CD14-positive monocyte (primary cell): Measurements from ENCODE around the gene AHCY. TPM values are rescaled to one million over a fixed set of nuclear protein-coding genes. Genes with fewer than 3 reads are reported as not detected.
A peak's percentile ranks its signal among the peaks of the same experiment; 100 is the strongest.
"Not testable (repeated sequence)": the region's sequence is repeated elsewhere in the genome, so short reads cannot be mapped to it uniquely, and the experiment has no call there.

Experiments
- DNase-seq, 3 donors: peaks; one replicate each; pipeline ENCODE4 v3.0.0-alpha.2; 2011 to 2022
- H2AFZ ChIP-seq: 2 replicates; pipeline ENCODE4 v1.6.0; 2012; ENCODE audit warnings: mild to moderate bottlenecking, low read depth, low read length, inconsistent platforms; ENCODE audit not compliant: insufficient read depth, poor library complexity, severe bottlenecking
- H3K27ac ChIP-seq, 2 donors: 1 replicate in 1 of 2; 2 replicates in 1 of 2; pipeline ENCODE4 v1.5.1; 2012 to 2013; ENCODE audit warnings: low read length in 2 of 2, control low read depth in 1 of 2, inconsistent platforms in 1 of 2, low read depth in 1 of 2, mild to moderate bottlenecking in 1 of 2
- H3K27me3 ChIP-seq, 2 donors: one replicate each; pipeline versions ENCODE4 v1.6.0 to v1.6.1; 2011 to 2013; ENCODE audit warnings: low read length in 2 of 2; ENCODE audit not compliant: control insufficient read depth in 2 of 2, insufficient read depth in 2 of 2
- H3K36me3 ChIP-seq, 2 donors: replicated peaks in 1 of 2; 1 replicate in 1 of 2; 2 replicates in 1 of 2; pipeline versions ENCODE4 v1.5.1 to v1.6.1; 2012 to 2013; ENCODE audit warnings: low read length in 2 of 2, control low read depth in 1 of 2, inconsistent platforms in 1 of 2, mild to moderate bottlenecking in 1 of 2; ENCODE audit not compliant: insufficient read depth in 2 of 2, control insufficient read depth in 1 of 2
- H3K4me1 ChIP-seq, 2 donors: 1 replicate in 1 of 2; 2 replicates in 1 of 2; pipeline versions ENCODE4 v1.5.1 to v1.6.1; 2012 to 2013; ENCODE audit warnings: low read length in 2 of 2, control low read depth in 1 of 2, inconsistent platforms in 1 of 2, mild to moderate bottlenecking in 1 of 2, moderate library complexity in 1 of 2; ENCODE audit not compliant: insufficient read depth in 2 of 2, control insufficient read depth in 1 of 2
- H3K4me2 ChIP-seq: replicated peaks from 2 replicates; pipeline ENCODE3; 2012; ENCODE audit warnings: low read length, moderate library complexity, mild to moderate bottlenecking; ENCODE audit not compliant: poor library complexity, severe bottlenecking; ENCODE audit errors: extremely low read depth
- H3K4me3 ChIP-seq, 3 experiments: fragments of 200-600 bp in 1 of 3; sonication (generic) in 1 of 3; replicated peaks in 1 of 3; 1 replicate in 2 of 3; 2 replicates in 1 of 3; pipeline ENCODE4 v1.5.1; 2011 to 2013; ENCODE audit warnings: low read length in 3 of 3, mild to moderate bottlenecking in 3 of 3, control low read depth in 2 of 3, low read depth in 2 of 3, inconsistent platforms in 1 of 3, moderate library complexity in 1 of 3
- H3K79me2 ChIP-seq: 2 replicates; pipeline ENCODE4 v1.6.0; 2012; ENCODE audit warnings: mild to moderate bottlenecking, control low read depth, inconsistent platforms, low read length, moderate library complexity; ENCODE audit not compliant: insufficient read depth
- H3K9ac ChIP-seq: 2 replicates; pipeline ENCODE4 v1.6.0; 2017; ENCODE audit warnings: low read length, mild to moderate bottlenecking; ENCODE audit not compliant: insufficient read depth, poor library complexity, severe bottlenecking
- H3K9me3 ChIP-seq, 2 donors: replicated peaks in 1 of 2; 1 replicate in 1 of 2; 2 replicates in 1 of 2; pipeline versions ENCODE4 v1.5.1 to v1.6.1; 2012 to 2013; ENCODE audit warnings: low read length in 2 of 2, control low read depth in 1 of 2; ENCODE audit not compliant: control insufficient read depth in 1 of 2, insufficient read depth in 1 of 2
- H4K20me1 ChIP-seq: 2 replicates; pipeline ENCODE4 v1.6.0; 2012; ENCODE audit warnings: mild to moderate bottlenecking, low read length, control low read depth, moderate library complexity; ENCODE audit not compliant: insufficient read depth
- H3K27ac Mint-ChIP-seq, 7 donors: one replicate each; pipeline ENCODE4 v1.8.0; 2020; ENCODE audit warnings: mild to moderate bottlenecking in 7 of 7, mixed read lengths in 7 of 7, moderate library complexity in 6 of 7, inconsistent platforms in 2 of 7
- H3K27me3 Mint-ChIP-seq, 3 donors: one replicate each; pipeline ENCODE4 v1.8.0; 2021 to 2022; ENCODE audit warnings: low read depth in 3 of 3, mild to moderate bottlenecking in 3 of 3, mixed read lengths in 3 of 3, moderate library complexity in 3 of 3, inconsistent platforms in 1 of 3
- H3K36me3 Mint-ChIP-seq, 2 donors: one replicate each; pipeline ENCODE4 v1.8.0; 2020; ENCODE audit warnings: mixed read lengths in 2 of 2, inconsistent platforms in 1 of 2, mild to moderate bottlenecking in 1 of 2
- H3K4me1 Mint-ChIP-seq: one replicate; pipeline ENCODE4 v1.8.0; 2020; ENCODE audit warnings: mild to moderate bottlenecking, mixed read lengths
- H3K4me3 Mint-ChIP-seq, 2 donors: one replicate each; pipeline ENCODE4 v1.8.0; 2020; ENCODE audit warnings: mild to moderate bottlenecking in 2 of 2, mixed read lengths in 2 of 2, moderate library complexity in 1 of 2
- H3K9me3 Mint-ChIP-seq, 7 donors: one replicate each; pipeline ENCODE4 v1.8.0; 2020 to 2022; ENCODE audit warnings: mixed read lengths in 7 of 7, mild to moderate bottlenecking in 6 of 7, moderate library complexity in 6 of 7, inconsistent platforms in 2 of 7
- WGBS: methylation state at CpG from one replicate; pipeline ENCODE4 v1.1.5; 2013; ENCODE audit warnings: missing lambda C conversion rate; ENCODE audit not compliant: insufficient coverage; 5-methylcytosine and 5-hydroxymethylcytosine counted together
- intact Hi-C, 2 donors: fragments of 100-400 bp; cut with micrococcal nuclease; formaldehyde crosslinking; loops; one replicate each; pipeline versions ENCODE4 v1.15.0 to v1.15.1; 2023
- polyA plus RNA-seq, 3 donors: library from polyadenylated mRNA; depleted of rRNA in 1 of 3; unstranded in 2 of 3; stranded (reverse) in 1 of 3; fragments of 300-500 nt in 2 of 3; fragments of >200 nt in 1 of 3; fragmentation: Illumina TruSeq in 2 of 3; gene quantifications; 1 replicate in 2 of 3; 2 replicates in 1 of 3; pipeline ENCODE4 v1.2.3, GENCODE V29; 2012 to 2021
- TF ChIP-seq, protein P1 (sequence below): fragments of 200-600 bp; IDR thresholded peaks from one replicate; pipeline ENCODE4 v1.8.0; 2022; ENCODE audit warnings: antibody characterized with exemption, mild to moderate bottlenecking

AHCY gene
- polyA plus RNA-seq, 3 donors = 35.7 to 42.7 (median 41.1) TPM

DNA sequence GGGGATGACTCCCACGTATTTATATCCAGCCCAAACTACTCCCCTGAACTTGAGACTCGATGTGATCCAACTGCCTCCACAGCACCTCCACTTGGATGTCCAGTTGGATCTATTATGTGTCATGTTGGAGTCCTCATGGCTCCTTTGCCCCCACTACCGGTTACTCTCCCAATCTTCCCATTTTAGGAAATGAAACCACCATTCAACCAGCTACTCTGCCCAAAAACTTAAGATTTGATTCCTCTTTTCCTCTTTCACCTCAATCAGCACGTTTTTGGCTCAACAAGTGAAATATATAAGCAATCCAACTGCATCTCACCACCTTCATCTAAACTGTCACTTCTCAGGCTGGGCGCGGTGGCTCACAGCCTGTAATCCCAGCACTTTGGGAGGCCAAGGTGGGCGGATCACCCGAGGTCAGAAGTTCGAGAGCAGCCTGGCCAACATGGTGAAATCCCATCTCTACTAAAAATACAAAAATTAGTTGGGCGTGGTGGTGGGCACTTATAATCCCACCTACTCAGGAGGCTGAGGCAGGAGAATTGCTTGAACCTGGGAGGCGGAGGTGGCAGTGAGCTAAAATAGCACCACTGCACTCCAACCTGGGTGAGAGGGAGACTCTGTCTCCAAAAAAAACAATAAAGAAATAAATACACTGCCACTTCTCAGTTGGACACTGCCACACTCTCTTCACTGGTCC, 3.4 kb downstream of the AHCY start:
- Histone ChIP-seq H3K9me3 (no peaks in the 10 kb centered on the region), H3K4me2 (no peak overlapping the region), H3K4me1 (peaks cover 35 to 38% of the 10 kb centered on the region in 2 donors), H3K27me3 (no peaks in the 10 kb centered on the region), H3K36me3 (peaks cover 0 to 4% of the 10 kb centered on the region in 2 donors), H3K27ac (no peak overlapping the region), H3K9ac (no peak overlapping the region), H3K79me2 (peaks cover 59% of the 10 kb centered on the region), H3K4me3 (no peak overlapping the region), H4K20me1 (peaks cover 4% of the 10 kb centered on the region), H2AFZ (no peak overlapping the region)
- Mint-ChIP-seq H3K4me3 (no peak overlapping the region), H3K27ac (no peak overlapping the region), H3K27me3 (peaks cover 0 to 2% (median 2%) of the 10 kb centered on the region in 3 donors), H3K36me3 (peaks cover under 1 to 10% of the 10 kb centered on the region in 2 donors), H3K9me3 (peaks cover 0 to 4% (median 0%) of the 10 kb centered on the region in 7 donors), H3K4me1 (peaks cover 19% of the 10 kb centered on the region)
- 0% methylated on average over 2 of the region's 11 CpGs for WGBS
- TF ChIP-seq, protein P1, sequence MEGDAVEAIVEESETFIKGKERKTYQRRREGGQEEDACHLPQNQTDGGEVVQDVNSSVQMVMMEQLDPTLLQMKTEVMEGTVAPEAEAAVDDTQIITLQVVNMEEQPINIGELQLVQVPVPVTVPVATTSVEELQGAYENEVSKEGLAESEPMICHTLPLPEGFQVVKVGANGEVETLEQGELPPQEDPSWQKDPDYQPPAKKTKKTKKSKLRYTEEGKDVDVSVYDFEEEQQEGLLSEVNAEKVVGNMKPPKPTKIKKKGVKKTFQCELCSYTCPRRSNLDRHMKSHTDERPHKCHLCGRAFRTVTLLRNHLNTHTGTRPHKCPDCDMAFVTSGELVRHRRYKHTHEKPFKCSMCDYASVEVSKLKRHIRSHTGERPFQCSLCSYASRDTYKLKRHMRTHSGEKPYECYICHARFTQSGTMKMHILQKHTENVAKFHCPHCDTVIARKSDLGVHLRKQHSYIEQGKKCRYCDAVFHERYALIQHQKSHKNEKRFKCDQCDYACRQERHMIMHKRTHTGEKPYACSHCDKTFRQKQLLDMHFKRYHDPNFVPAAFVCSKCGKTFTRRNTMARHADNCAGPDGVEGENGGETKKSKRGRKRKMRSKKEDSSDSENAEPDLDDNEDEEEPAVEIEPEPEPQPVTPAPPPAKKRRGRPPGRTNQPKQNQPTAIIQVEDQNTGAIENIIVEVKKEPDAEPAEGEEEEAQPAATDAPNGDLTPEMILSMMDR = no peak
- intact Hi-C loops = loop anchor here (5.0 kb wide), 4 partner anchors 63 to 307 kb away; partner anchors contain the start of genes EIF2S2 (in 1 of the 2), ITCH (in 1 of the 2) and RALY (in 1 of the 2)
- DNase-seq = peak in 2 of 3 donors; percentile 26 to 40

DNA sequence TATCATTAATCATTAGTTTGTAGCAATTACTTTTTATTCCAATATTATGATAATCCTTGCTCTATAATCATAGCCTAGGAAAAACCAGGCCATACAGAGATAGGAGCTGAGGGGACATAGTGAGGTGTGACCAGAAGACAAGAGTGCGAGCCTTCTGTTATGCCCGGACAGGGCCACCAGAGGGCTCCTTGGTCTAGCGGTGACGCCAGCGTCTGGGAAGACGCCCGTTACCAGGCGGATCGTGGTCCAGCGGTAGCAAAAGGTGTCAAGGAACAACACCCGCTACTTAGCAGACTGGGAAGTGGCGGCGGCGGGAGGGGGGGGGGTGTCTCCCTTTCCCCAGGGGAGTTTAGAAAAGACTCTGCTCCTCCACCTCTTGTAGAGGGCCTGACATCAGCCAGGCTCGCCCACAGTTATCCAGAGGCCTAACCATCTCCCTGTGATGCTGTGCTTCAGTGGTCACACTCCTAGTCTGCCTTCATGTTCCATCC, 4.8 kb downstream of the AHCY start:
- H3K4me1 ChIP-seq = peaks cover 41 to 46% of the 10 kb centered on the region in 2 donors
- intact Hi-C loops, H3K9me3 Mint-ChIP-seq, H3K27me3 ChIP-seq, H4K20me1 ChIP-seq, H3K27me3 Mint-ChIP-seq, DNase-seq, H3K4me2 ChIP-seq, H3K9ac ChIP-seq, H3K27ac ChIP-seq, H3K9me3 ChIP-seq, H3K4me3 Mint-ChIP-seq, H2AFZ ChIP-seq, H3K27ac Mint-ChIP-seq, H3K4me3 ChIP-seq: not testable (repeated sequence)
- H3K36me3 ChIP-seq = peaks cover 0 to 11% of the 10 kb centered on the region in 2 donors
- peaks cover 4 to 20% of the 10 kb centered on the region in 2 donors for H3K36me3 Mint-ChIP-seq
- WGBS = no CpG with 5 or more reads among the region's 15 CpGs
- peaks cover 25% of the 10 kb centered on the region for H3K4me1 Mint-ChIP-seq
- TF ChIP-seq, protein P1 = peak; percentile 22
- peaks cover 59% of the 10 kb centered on the region for H3K79me2 ChIP-seq
